Liver (tissue), 9 donors: ENCODE data around the gene SLC17A7. TPM values are rescaled to one million over a fixed set of nuclear protein-coding genes. Genes with fewer than 3 reads are reported as not detected.

ENCODE experiments used
- DNase-seq: peaks from one replicate; pipeline ENCODE4 v3.0.0-alpha.2; 2017; ENCODE audit warnings: low spot score
- H3K27ac ChIP-seq, 2 donors: one replicate each; pipeline ENCODE4 v1.7.0; 2013; ENCODE audit warnings: inconsistent platforms in 2 of 2, low read length in 2 of 2, control low read depth in 1 of 2, low read depth in 1 of 2, mild to moderate bottlenecking in 1 of 2
- H3K27me3 ChIP-seq, 4 donors: one replicate each; pipeline versions ENCODE4 v1.6.1 to v1.7.0; 2013; ENCODE audit warnings: low read length in 3 of 4, inconsistent platforms in 1 of 4, mild to moderate bottlenecking in 1 of 4, moderate library complexity in 1 of 4; ENCODE audit not compliant: control insufficient read depth in 4 of 4, insufficient read depth in 4 of 4
- H3K36me3 ChIP-seq, 4 donors: one replicate each; pipeline versions ENCODE4 v1.6.1 to v1.7.0; 2013; ENCODE audit warnings: low read length in 3 of 4, mild to moderate bottlenecking in 3 of 4, low read depth in 1 of 4, moderate library complexity in 1 of 4; ENCODE audit not compliant: control insufficient read depth in 4 of 4, insufficient read depth in 3 of 4
- H3K4me1 ChIP-seq, 4 donors: one replicate each; pipeline versions ENCODE4 v1.6.1 to v1.7.0; 2013; ENCODE audit warnings: low read length in 3 of 4, mild to moderate bottlenecking in 3 of 4, moderate library complexity in 1 of 4; ENCODE audit not compliant: control insufficient read depth in 4 of 4, insufficient read depth in 4 of 4
- H3K4me3 ChIP-seq, 3 donors: one replicate each; pipeline versions ENCODE4 v1.6.1 to v1.7.0; 2013; ENCODE audit warnings: low read length in 3 of 3, control low read depth in 1 of 3, low read depth in 1 of 3, mild to moderate bottlenecking in 1 of 3
- H3K9ac ChIP-seq, 2 donors: one replicate each; pipeline ENCODE4 v1.7.0; 2013; ENCODE audit warnings: low read length in 2 of 2, mild to moderate bottlenecking in 2 of 2, moderate library complexity in 2 of 2, control low read depth in 1 of 2, low read depth in 1 of 2
- H3K9me3 ChIP-seq, 4 donors: one replicate each; pipeline versions ENCODE4 v1.6.1 to v1.7.0; 2013; ENCODE audit warnings: low read length in 3 of 4; ENCODE audit not compliant: control insufficient read depth in 4 of 4
- ATF3 ChIP-seq: IDR thresholded peaks from 2 replicates; pipeline ENCODE4 v1.6.1; 2016; ENCODE audit warnings: antibody characterized with exemption
- CTCF ChIP-seq: fragments of 150-350 bp; IDR thresholded peaks from 2 replicates; pipeline ENCODE4 v1.5.1; 2017; ENCODE audit warnings: improper control_type of control experiment, low read depth, low read length; ENCODE audit not compliant: missing input control
- EGR1 ChIP-seq, 2 donors: IDR thresholded peaks; 2 replicates each; pipeline ENCODE4 v1.6.1; 2016 to 2018; ENCODE audit warnings: antibody characterized with exemption in 2 of 2, low read depth in 2 of 2
- FOXA1 ChIP-seq: IDR thresholded peaks from 2 replicates; pipeline ENCODE4 v1.6.1; 2016; ENCODE audit warnings: antibody characterized with exemption
- HNF4A ChIP-seq, 2 donors: conservative IDR thresholded peaks; 2 replicates each; pipeline ENCODE4 v1.6.1; 2016; ENCODE audit warnings: antibody characterized with exemption in 2 of 2, mild to moderate bottlenecking in 2 of 2
- HNF4G ChIP-seq: IDR thresholded peaks from 2 replicates; pipeline ENCODE4 v1.6.1; 2016; ENCODE audit warnings: antibody characterized with exemption
- JUND ChIP-seq, 2 donors: IDR thresholded peaks; 2 replicates each; pipeline ENCODE4 v1.6.1; 2016; ENCODE audit warnings: antibody characterized with exemption in 2 of 2
- MAX ChIP-seq: IDR thresholded peaks from 2 replicates; pipeline ENCODE4 v1.6.1; 2016; ENCODE audit warnings: antibody characterized with exemption
- NR2F2 ChIP-seq: IDR thresholded peaks from 2 replicates; pipeline ENCODE4 v1.6.1; 2016; ENCODE audit warnings: antibody characterized with exemption
- RAD21 ChIP-seq, 2 donors: IDR thresholded peaks; 2 replicates each; pipeline ENCODE4 v1.6.1; 2016; ENCODE audit warnings: antibody characterized with exemption in 2 of 2, mild to moderate bottlenecking in 2 of 2
- REST ChIP-seq: IDR thresholded peaks from 2 replicates; pipeline ENCODE4 v1.6.1; 2016; ENCODE audit warnings: antibody characterized with exemption, mild to moderate bottlenecking
- SP1 ChIP-seq: IDR thresholded peaks from 2 replicates; pipeline ENCODE4 v1.6.1; 2018; ENCODE audit warnings: antibody characterized with exemption, mild to moderate bottlenecking
- TAF1 ChIP-seq: conservative IDR thresholded peaks from 2 replicates; pipeline ENCODE4 v1.6.1; 2016; ENCODE audit warnings: antibody characterized with exemption, mild to moderate bottlenecking
- YY1 ChIP-seq: IDR thresholded peaks from 2 replicates; pipeline ENCODE4 v1.6.1; 2016; ENCODE audit warnings: antibody characterized with exemption, mild to moderate bottlenecking
- ZBTB33 ChIP-seq: IDR thresholded peaks from 2 replicates; pipeline ENCODE4 v1.6.1; 2016; ENCODE audit warnings: antibody characterized with exemption
- WGBS: extraction: QIAGEN DNeasy Blood & Tissue Kit; methylation state at CpG from one replicate; pipeline ENCODE4 v1.1.7; 2013; 5-methylcytosine and 5-hydroxymethylcytosine counted together
- polyA plus RNA-seq, 2 donors: library from polyadenylated mRNA; stranded (reverse) in 1 of 2; unstranded in 1 of 2; fragments of 200-250 nt in 1 of 2; fragments of >200 nt in 1 of 2; fragmentation: Nextera tagmentation in 1 of 2; extraction: Ambion mirVana in 1 of 2; gene quantifications; one replicate each; pipeline versions ENCODE4 v1.2.1 to v1.2.3, GENCODE V29; 2013 to 2015
- total RNA-seq, 2 donors: library from RNA; depleted of rRNA; stranded (reverse); fragments of >200 nt; gene quantifications; one replicate each; pipeline ENCODE4 v1.2.3, GENCODE V29; 2014
- donor health status: healthy.
- donor health status: healthy.
- donor health status: healthy.
- donor health status: healthy.
- donor health status: healthy.

Gene SLC17A7
- total and polyA plus RNA-seq, 4 donors = 0.06 to 0.08 TPM; not detected in 2

GRCh38 chr19:49465371-49465770 lies 24.0 kb upstream of the SLC17A7 start:
- Histone ChIP-seq H3K4me1 (no peaks in the 10 kb centered on the region), H3K4me3 (no peak overlapping the region), H3K27ac (no peak overlapping the region), H3K27me3 (no peaks in the 10 kb centered on the region), H3K9ac (no peak overlapping the region), H3K36me3 (peaks cover 0 to 17% (median 3%) of the 10 kb centered on the region in 4 donors), H3K9me3 (no peaks in the 10 kb centered on the region)
- DNase-seq = no peak
- TF ChIP-seq FOXA1 (no peak), NR2F2 (no peak), RAD21 (IDR thresholded peaks at IDR 0.05) (no peak), YY1 (no peak), MAX (no peak), TAF1 (no peak)
- 98% methylated on average over 3 of the region's 3 CpGs for WGBS

- no peaks in the 10 kb centered on the region for H3K4me1 ChIP-seq
- DNase-seq = no peak
- no peaks in the 10 kb centered on the region for H3K9me3 ChIP-seq
- H3K4me3 ChIP-seq = no peak overlapping the region
- no peak overlapping the region for H3K27ac ChIP-seq
- TF ChIP-seq CTCF (no peak), ZBTB33 (no peak), SP1 (no peak), EGR1 (IDR thresholded peaks at IDR 0.05; ENCODE audit: low read depth in 2 of 2) (no peak), MAX (no peak), HNF4G (no peak), RAD21 (IDR thresholded peaks at IDR 0.05) (no peak)
- no peak overlapping the region for H3K9ac ChIP-seq
- 96% methylated on average over 39 of the region's 39 CpGs for WGBS
- no peaks in the 10 kb centered on the region for H3K27me3 ChIP-seq
- peaks cover under 1 to 17% (median 4%) of the 10 kb centered on the region in 4 donors for H3K36me3 ChIP-seq
Measured at GRCh38 chr19:49463960-49464740, 22.8 kb upstream of the SLC17A7 start.

- no peaks in the 10 kb centered on the region for H3K4me1 ChIP-seq
- TF ChIP-seq YY1 (no peak), FOXA1 (no peak), MAX (no peak), NR2F2 (no peak), JUND (IDR thresholded peaks at IDR 0.05) (no peak), HNF4A (conservative IDR thresholded peaks at IDR 0.05) (no peak), ZBTB33 (no peak), EGR1 (IDR thresholded peaks at IDR 0.05; ENCODE audit: low read depth in 2 of 2) (no peak), ATF3 (no peak), TAF1 (no peak), RAD21 (IDR thresholded peaks at IDR 0.05) (no peak), SP1 (no peak), REST (no peak)
- no peaks in the 10 kb centered on the region for H3K27me3 ChIP-seq
- WGBS = 97% methylated on average over 12 of the region's 12 CpGs
- H3K9ac ChIP-seq = no peak overlapping the region
- no peak overlapping the region for H3K4me3 ChIP-seq
- H3K27ac ChIP-seq = no peak overlapping the region
- DNase-seq = no peak
- no peaks in the 10 kb centered on the region for H3K9me3 ChIP-seq
- peaks cover 2 to 17% (median 4%) of the 10 kb centered on the region in 4 donors for H3K36me3 ChIP-seq
Measured at GRCh38 chr19:49462492-49462891, 21.2 kb upstream of the SLC17A7 start.
